ENCODE data around the gene WDR3. TPM values are rescaled to one million over a fixed set of nuclear protein-coding genes. Genes with fewer than 3 reads are reported as not detected.

Gene WDR3
- total RNA-seq, 1 experiment from 2014 or later: 30.7 TPM

- no peak overlapping the region for H3K27ac ChIP-seq (ENCODE audit: low read length)
- H3K4me1 ChIP-seq (ENCODE audit: control insufficient read depth, insufficient read depth, low read length): no peaks in the 10 kb centered on the region
- DNase-seq (ENCODE audit: low read depth, low spot score) (no peak), ATAC-seq (no peak)
- H3K4me3 ChIP-seq (ENCODE audit: low read depth in 2 of 2, low read length in 2 of 2): no peak overlapping the region
- H3K27me3 ChIP-seq (ENCODE audit: control insufficient read depth, insufficient read depth, low read length): no peaks in the 10 kb centered on the region
- TF ChIP-seq POLR2AphosphoS5 (IDR thresholded peaks at IDR 0.05; ENCODE audit: low read depth, low read length) (no peak), REST (IDR thresholded peaks at IDR 0.05; ENCODE audit: insufficient read depth in 1 of 2, low read depth in 2 of 2, low read length in 1 of 2) (no peak), CTCF (IDR thresholded peaks at IDR 0.05) (no peak), TCF7L2 (IDR thresholded peaks at IDR 0.05; ENCODE audit: low read depth, low read length) (no peak), SIN3A (IDR thresholded peaks at IDR 0.05; ENCODE audit: borderline replicate concordance, insufficient read depth, low read depth, low read length) (no peak)
- intact Hi-C loops (cut with micrococcal nuclease; ENCODE audit: unreplicated experiment): no loop called here
- H3K9me3 ChIP-seq (ENCODE audit: control insufficient read depth, insufficient read depth, low read depth, low read length): no peaks in the 10 kb centered on the region
- CTCF ChIA-PET: no interaction called here
- in situ Hi-C loops (cut with HindIII; ENCODE audit: low pct_unique_long_range_greater_than_20kb, low sequenced_read_pairs): no loop called here
- POLR2A ChIA-PET: no interaction called here
- no TSS peak for BruUV-seq (replicated peaks)
- H3K36me3 ChIP-seq (ENCODE audit: control insufficient read depth, insufficient read depth, low read length): peaks cover 41% of the 10 kb centered on the region
Observed at GRCh38 chr1:117952386-117952785, 22.8 kb downstream of the WDR3 start.

GRCh38 chr1:117959364-117959763 is 29.8 kb downstream of the WDR3 start:
- ATAC-seq: no peak
- ChIA-PET CTCF (no interaction called here), POLR2A (no interaction called here)
- TF ChIP-seq TCF7L2 (IDR thresholded peaks at IDR 0.05; ENCODE audit: low read depth, low read length) (no peak), POLR2AphosphoS5 (IDR thresholded peaks at IDR 0.05; ENCODE audit: low read depth, low read length) (no peak), CTCF (IDR thresholded peaks at IDR 0.05) (no peak), SIN3A (IDR thresholded peaks at IDR 0.05; ENCODE audit: borderline replicate concordance, insufficient read depth, low read depth, low read length) (no peak), REST (IDR thresholded peaks at IDR 0.05; ENCODE audit: insufficient read depth in 1 of 2, low read depth in 2 of 2, low read length in 1 of 2) (no peak)
- no peak overlapping the region for H3K4me3 ChIP-seq (ENCODE audit: low read depth in 2 of 2, low read length in 2 of 2)
- no peaks in the 10 kb centered on the region for H3K4me1 ChIP-seq (ENCODE audit: control insufficient read depth, insufficient read depth, low read length)
- H3K36me3 ChIP-seq (ENCODE audit: control insufficient read depth, insufficient read depth, low read length): peaks cover 26% of the 10 kb centered on the region
- H3K9me3 ChIP-seq (ENCODE audit: control insufficient read depth, insufficient read depth, low read depth, low read length): no peaks in the 10 kb centered on the region
- H3K27ac ChIP-seq (ENCODE audit: low read length): no peak overlapping the region
- BruUV-seq (replicated peaks): TSS peak; percentile 53
- H3K27me3 ChIP-seq (ENCODE audit: control insufficient read depth, insufficient read depth, low read length): no peaks in the 10 kb centered on the region
- in situ Hi-C loops (cut with HindIII; ENCODE audit: low pct_unique_long_range_greater_than_20kb, low sequenced_read_pairs): no loop called here
- intact Hi-C loops (cut with micrococcal nuclease; ENCODE audit: unreplicated experiment): no loop called here
- DNase-seq (ENCODE audit: low read depth, low spot score): no peak

Data from Panc1 (cell line).